Coronary artery (tissue), 2 donors: ENCODE measurements around the gene ZFR2.

ENCODE experiments used
- DNase-seq: peaks from one replicate; pipeline ENCODE4 v3.0.0-alpha.2; 2017; ENCODE audit warnings: low spot score
- H3K27ac ChIP-seq, 2 donors: fragments of 200-600 bp; sonication (generic); one replicate each; pipeline ENCODE4 v1.5.1; 2016 to 2019
- H3K4me3 ChIP-seq: fragments of 200-600 bp; sonication (generic); 2 replicates; pipeline ENCODE4 v1.5.1; 2016; ENCODE audit warnings: mild to moderate bottlenecking, moderate library complexity
- CTCF ChIP-seq: fragments of 200-600 bp; sonication (generic); IDR thresholded peaks from one replicate; pipeline ENCODE4 v1.5.1; 2019; ENCODE audit warnings: antibody characterized with exemption

The ZFR2 gene

GRCh38 chr19:3803114-3803888 lies 65.5 kb downstream of the ZFR2 start:
- Histone ChIP-seq H3K27ac (no peak overlapping the region), H3K4me3 (no peak overlapping the region)
- DNase-seq, result no peak
- TF ChIP-seq CTCF, result no peak

- DNase-seq, result no peak
- no peak overlapping the region for H3K27ac ChIP-seq
- no peak for TF ChIP-seq CTCF
- H3K4me3 ChIP-seq, result peak overlapping the region; percentile 50
Measured at GRCh38 chr19:3801412-3802096, 67.3 kb downstream of the ZFR2 start.

- peak overlapping the region; percentile 50 for H3K4me3 ChIP-seq
- TF ChIP-seq CTCF, result no peak
- no peak for DNase-seq
- no peak overlapping the region for H3K27ac ChIP-seq
Measured at GRCh38 chr19:3800996-3801395, 67.8 kb downstream of the ZFR2 start.

- no peak for DNase-seq
- no peak overlapping the region for H3K27ac ChIP-seq
- no peak overlapping the region for H3K4me3 ChIP-seq
- TF ChIP-seq CTCF, result no peak
Measured at GRCh38 chr19:3798137-3798536, 70.7 kb downstream of the ZFR2 start.

- Histone ChIP-seq H3K4me3 (no peak overlapping the region), H3K27ac (no peak overlapping the region)
- no peak for TF ChIP-seq CTCF
- no peak for DNase-seq
Measured at GRCh38 chr19:3796358-3796757, 72.5 kb downstream of the ZFR2 start.

GRCh38 chr19:3793799-3794198 lies 75.0 kb downstream of the ZFR2 start:
- no peak for TF ChIP-seq CTCF
- DNase-seq, result no peak
- Histone ChIP-seq H3K4me3 (no peak overlapping the region), H3K27ac (no peak overlapping the region)

GRCh38 chr19:3792114-3792513 lies 76.7 kb downstream of the ZFR2 start:
- no peak for TF ChIP-seq CTCF
- H3K27ac ChIP-seq, result no peak overlapping the region
- DNase-seq, result no peak
- no peak overlapping the region for H3K4me3 ChIP-seq
